IMR-90 (cell line): ENCODE data around the gene NUDCD3. TPM values are rescaled to one million over a fixed set of nuclear protein-coding genes. Genes with fewer than 3 reads are reported as not detected.

ENCODE experiments used
- ATAC-seq: fragments of 200-7000 bp; cut with Tn5 transposase; 2 replicates; pipeline ENCODE4 v1.9.1; 2020; ENCODE audit warnings: low read depth, mild to moderate bottlenecking, moderate library complexity
- BruUV-seq: library from RNA; stranded (reverse); fragments of 400-500 nt; replicated peaks from 2 replicates; lab custom pipeline; 2021; lab: Mats Ljungman, UMichigan
- CTCF ChIA-PET: fragments of 300-600 bp; formaldehyde crosslinking; extraction: SDS; loops from one replicate; lab custom pipeline; 2021; ENCODE audit warnings: antibody characterized with exemption; lab: Yijun Ruan, JAX
- POLR2A ChIA-PET: fragments of 300-600 bp; sonication (Branson Sonifier 250); formaldehyde crosslinking; loops from one replicate; lab custom pipeline; 2022; ENCODE audit warnings: antibody characterized with exemption; ENCODE audit not compliant: unreplicated experiment; lab: Charles Lee
- DNase-seq: peaks from one replicate; pipeline ENCODE4 v3.0.0; 2013
- H2AFZ ChIP-seq: replicated peaks from 2 replicates; pipeline ENCODE3; 2013; ENCODE audit warnings: low read length, mild to moderate bottlenecking; ENCODE audit not compliant: poor library complexity
- H2AK5ac ChIP-seq: 2 replicates; pipeline ENCODE4 v1.6.1; 2013; ENCODE audit warnings: low read depth, low read length, inconsistent platforms
- H2AK9ac ChIP-seq: replicated peaks from 2 replicates; pipeline ENCODE3; 2013; ENCODE audit warnings: mild to moderate bottlenecking, low read depth, low read length, moderate library complexity; ENCODE audit not compliant: poor library complexity
- H2BK120ac ChIP-seq: 2 replicates; pipeline ENCODE4 v1.6.1; 2013; ENCODE audit warnings: low read depth, low read length, inconsistent platforms
- H2BK15ac ChIP-seq: 3 replicates; pipeline ENCODE4 v1.6.1; 2013; ENCODE audit warnings: low read depth, low read length, inconsistent platforms
- H2BK20ac ChIP-seq: 2 replicates; pipeline ENCODE4 v1.6.1; 2013; ENCODE audit warnings: low read depth, mild to moderate bottlenecking, inconsistent platforms, low read length, moderate library complexity
- H2BK5ac ChIP-seq: 2 replicates; pipeline ENCODE4 v1.6.1; 2013; ENCODE audit warnings: mild to moderate bottlenecking, low read depth, low read length, inconsistent platforms; ENCODE audit not compliant: poor library complexity, severe bottlenecking
- H3K14ac ChIP-seq: replicated peaks from 2 replicates; pipeline ENCODE4 v1.6.1; 2013; ENCODE audit warnings: low read depth, low read length, inconsistent platforms
- H3K18ac ChIP-seq: 2 replicates; pipeline ENCODE4 v1.6.1; 2013; ENCODE audit warnings: low read depth, low read length, control low read depth
- H3K23ac ChIP-seq: 2 replicates; pipeline ENCODE4 v1.6.1; 2013; ENCODE audit warnings: low read depth, low read length, inconsistent platforms
- H3K27ac ChIP-seq: 2 replicates; pipeline ENCODE4 v1.5.1; 2013; ENCODE audit warnings: mild to moderate bottlenecking, control low read depth, low read length; ENCODE audit not compliant: insufficient read depth
- H3K27me3 ChIP-seq: 2 replicates; pipeline ENCODE4 v1.6.1; 2013; ENCODE audit warnings: low read length; ENCODE audit not compliant: control insufficient read depth, insufficient read depth
- H3K36me3 ChIP-seq: 2 replicates; pipeline ENCODE4 v1.6.1; 2013; ENCODE audit warnings: low read length, mixed read lengths; ENCODE audit not compliant: control insufficient read depth, insufficient read depth
- H3K4ac ChIP-seq: 2 replicates; pipeline ENCODE4 v1.6.1; 2013; ENCODE audit warnings: low read depth, low read length, inconsistent platforms
- H3K4me1 ChIP-seq: 2 replicates; pipeline ENCODE4 v1.6.1; 2013; ENCODE audit warnings: low read length, mixed read lengths; ENCODE audit not compliant: control insufficient read depth, insufficient read depth
- H3K4me2 ChIP-seq: 2 replicates; pipeline ENCODE4 v1.6.1; 2013; ENCODE audit warnings: low read depth, mild to moderate bottlenecking, control low read depth, low read length, moderate library complexity
- H3K4me3 ChIP-seq: 2 replicates; pipeline ENCODE4 v1.5.1; 2013; ENCODE audit warnings: low read depth, mild to moderate bottlenecking, control low read depth, low read length, moderate library complexity; ENCODE audit not compliant: insufficient read depth
- H3K56ac ChIP-seq: 2 replicates; pipeline ENCODE4 v1.6.1; 2013; ENCODE audit warnings: low read length, inconsistent platforms; ENCODE audit not compliant: insufficient read depth; ENCODE audit errors: extremely low read depth
- H3K79me1 ChIP-seq, 2 experiments: 2 replicates each; pipeline ENCODE4 v1.6.1; 2013; ENCODE audit warnings: low read length in 2 of 2, inconsistent platforms in 1 of 2, low read depth in 1 of 2
- H3K9ac ChIP-seq: 2 replicates; pipeline ENCODE4 v1.6.1; 2013; ENCODE audit warnings: low read depth, low read length, control low read depth
- H3K9me1 ChIP-seq: 2 replicates; pipeline ENCODE4 v1.6.1; 2013; ENCODE audit warnings: low read length, inconsistent platforms; ENCODE audit not compliant: insufficient read depth
- H3K9me3 ChIP-seq: 2 replicates; pipeline ENCODE4 v1.6.1; 2013; ENCODE audit warnings: low read length; ENCODE audit not compliant: control insufficient read depth, insufficient read depth
- H4K20me1 ChIP-seq: 2 replicates; pipeline ENCODE4 v1.6.1; 2013; ENCODE audit warnings: low read length, inconsistent platforms; ENCODE audit not compliant: insufficient read depth
- H4K5ac ChIP-seq: 2 replicates; pipeline ENCODE4 v1.6.1; 2013; ENCODE audit warnings: mild to moderate bottlenecking, low read depth, low read length, control low read depth
- H4K8ac ChIP-seq, 2 experiments: 2 replicates each; pipeline ENCODE4 v1.6.1; 2013; ENCODE audit warnings: low read depth in 2 of 2, low read length in 2 of 2, control low read depth in 1 of 2, inconsistent platforms in 1 of 2
- H4K91ac ChIP-seq: 2 replicates; pipeline ENCODE4 v1.6.1; 2013; ENCODE audit warnings: low read depth, low read length, inconsistent platforms; ENCODE audit not compliant: insufficient read depth
- CHD1 ChIP-seq: IDR thresholded peaks from 2 replicates; pipeline ENCODE4 v1.6.1; 2012; ENCODE audit warnings: low read depth, low read length, improper control_type of control experiment
- CTCF ChIP-seq: conservative IDR thresholded peaks from 2 replicates; pipeline ENCODE4 v1.5.1; 2012; ENCODE audit warnings: mild to moderate bottlenecking, low read depth, low read length, improper control_type of control experiment
- FOS ChIP-seq: fragments of 150-350 bp; IDR thresholded peaks from 2 replicates; pipeline ENCODE4 v1.6.1; 2016; ENCODE audit warnings: low read depth, low read length
- MAZ ChIP-seq: IDR thresholded peaks from 2 replicates; pipeline ENCODE4 v1.6.1; 2012; ENCODE audit warnings: low read depth, mild to moderate bottlenecking, low read length, improper control_type of control experiment, moderate library complexity, borderline replicate concordance
- MXI1 ChIP-seq: IDR thresholded peaks from 2 replicates; pipeline ENCODE4 v1.6.1; 2012; ENCODE audit warnings: low read depth, mild to moderate bottlenecking, low read length, moderate library complexity, borderline replicate concordance
- NFE2L2 ChIP-seq: fragments of 150-350 bp; IDR thresholded peaks from 2 replicates; pipeline ENCODE4 v1.6.1; 2016; ENCODE audit warnings: low read depth, mild to moderate bottlenecking, low read length
- RAD21 ChIP-seq: IDR thresholded peaks from 2 replicates; pipeline ENCODE4 v1.6.1; 2012; ENCODE audit warnings: low read length, improper control_type of control experiment
- RFX5 ChIP-seq: IDR thresholded peaks from 2 replicates; pipeline ENCODE4 v1.8.0; 2012; ENCODE audit warnings: low read depth, mild to moderate bottlenecking, low read length, moderate library complexity
- WGBS, 2 experiments: methylation state at CpG; one replicate each; pipeline versions ENCODE4 v1.1.5 to v1.1.7; 2013; ENCODE audit warnings: missing lambda C conversion rate in 2 of 2; ENCODE audit not compliant: insufficient read length in 1 of 2; ENCODE audit errors: extremely low coverage in 2 of 2; 5-methylcytosine and 5-hydroxymethylcytosine counted together
- dilution Hi-C: fragments of 300-500 bp; cut with HindIII; formaldehyde crosslinking; loops from one replicate; pipeline ENCODE4 v1.14.3; 2018; ENCODE audit warnings: low sequenced_read_pairs; ENCODE audit not compliant: unreplicated experiment
- in situ Hi-C: fragments of 300-500 bp; cut with MboI; formaldehyde crosslinking; loops from 3 replicates; pipeline ENCODE4 v1.14.3; 2019; ENCODE audit warnings: low sequenced_read_pairs, inconsistent platforms, mixed read lengths
- intact Hi-C: fragments of 100-400 bp; cut with micrococcal nuclease; formaldehyde crosslinking; loops from 2 replicates; pipeline ENCODE4 v1.10.0; 2022
- polyA plus RNA-seq, 3 experiments: library from polyadenylated mRNA; depleted of rRNA; stranded (reverse); fragments of >200 nt; gene quantifications; 2 replicates each; pipeline ENCODE4 v1.2.3, GENCODE V29; 2012; ENCODE audit warnings: low replicate concordance in 1 of 3
- total RNA-seq: library from RNA; depleted of rRNA; stranded (reverse); fragments of >200 nt; gene quantifications from 2 replicates; pipeline ENCODE4 v1.2.3, GENCODE V29; 2012
- TF ChIP-seq, protein P1 (sequence below): fragments of 150-350 bp; IDR thresholded peaks from 2 replicates; pipeline ENCODE4 v1.6.1; 2016; ENCODE audit warnings: low read depth, mild to moderate bottlenecking, low read length, moderate library complexity, borderline replicate concordance

The NUDCD3 gene
- total and polyA plus RNA-seq, 2 of the 4 experiments (the other 2 are of a cell fraction): 49.5 to 76.0 TPM

DNA sequence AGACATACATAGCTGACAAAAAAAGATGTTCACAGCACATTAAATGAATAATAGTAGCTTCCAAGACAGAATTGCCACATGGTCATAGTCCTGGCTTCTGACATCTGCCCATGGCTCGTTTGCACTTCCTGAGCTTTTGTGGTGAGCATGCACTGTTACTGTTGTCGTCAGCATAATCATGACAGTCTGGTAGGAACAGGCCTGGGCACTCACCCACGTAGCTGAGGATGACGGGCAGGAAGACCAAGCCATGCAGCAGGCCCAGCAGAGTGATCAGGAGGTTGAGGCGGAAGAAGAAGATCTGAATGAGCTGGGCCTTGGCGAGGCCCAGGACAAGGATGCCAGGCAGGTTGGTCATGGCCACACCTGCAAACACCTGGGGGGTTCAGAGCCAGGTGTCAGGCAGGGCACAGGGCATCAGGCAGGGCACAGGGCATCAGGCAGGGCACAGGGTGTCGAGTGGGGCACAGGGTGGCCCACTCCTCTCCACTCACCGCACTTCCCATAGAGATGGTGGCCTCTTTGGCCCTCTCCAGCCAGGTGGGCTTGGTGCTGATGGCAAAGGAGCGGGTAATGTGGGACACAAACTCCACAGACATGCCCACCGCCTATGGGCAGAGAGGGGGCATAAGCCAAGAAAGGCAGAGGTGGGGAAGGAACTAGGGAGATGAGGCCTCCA is 25.3 kb upstream of the NUDCD3 start:
- WGBS, 2 experiments: 62% methylated on average over 6 of the region's 10 CpGs; no CpG with 5 or more reads in 1 of the 2 experiments
- Histone ChIP-seq H3K9ac (no peak overlapping the region), H3K9me3 (no peaks in the 10 kb centered on the region), H2AK5ac (no peak overlapping the region), H3K18ac (no peak overlapping the region), H4K20me1 (no peaks in the 10 kb centered on the region), H2BK120ac (no peak overlapping the region), H3K56ac (no peak overlapping the region), H2BK20ac (no peak overlapping the region), H3K79me1 (no peaks in the 10 kb centered on the region), H4K5ac (no peak overlapping the region), H3K9me1 (no peaks in the 10 kb centered on the region; the same call in 1 of the 2 replicates), H3K4me1 (no peaks in the 10 kb centered on the region), H3K27ac (no peak overlapping the region), H2BK15ac (no peak overlapping the region), H3K4me2 (no peak overlapping the region), H3K23ac (no peak overlapping the region), H3K4ac (no peak overlapping the region), H2AFZ (no peak overlapping the region), H2AK9ac (no peak overlapping the region), H4K8ac (no peak overlapping the region), H3K27me3 (peaks cover 23% of the 10 kb centered on the region), H4K91ac (no peak overlapping the region), H3K14ac (no peak overlapping the region), H2BK5ac (no peak overlapping the region), H3K36me3 (no peaks in the 10 kb centered on the region), H3K4me3 (no peak overlapping the region)
- in situ Hi-C loops (no loop called here), intact Hi-C loops (no loop called here), dilution Hi-C loops (no loop called here)
- CTCF ChIA-PET: no interaction called here
- no peak for DNase-seq
- no TSS peak for BruUV-seq
- TF ChIP-seq RFX5 (no peak), CHD1 (no peak), NFE2L2 (no peak), FOS (no peak), CTCF (no peak), MAZ (no peak), MXI1 (no peak), RAD21 (no peak)
- TF ChIP-seq, protein P1, sequence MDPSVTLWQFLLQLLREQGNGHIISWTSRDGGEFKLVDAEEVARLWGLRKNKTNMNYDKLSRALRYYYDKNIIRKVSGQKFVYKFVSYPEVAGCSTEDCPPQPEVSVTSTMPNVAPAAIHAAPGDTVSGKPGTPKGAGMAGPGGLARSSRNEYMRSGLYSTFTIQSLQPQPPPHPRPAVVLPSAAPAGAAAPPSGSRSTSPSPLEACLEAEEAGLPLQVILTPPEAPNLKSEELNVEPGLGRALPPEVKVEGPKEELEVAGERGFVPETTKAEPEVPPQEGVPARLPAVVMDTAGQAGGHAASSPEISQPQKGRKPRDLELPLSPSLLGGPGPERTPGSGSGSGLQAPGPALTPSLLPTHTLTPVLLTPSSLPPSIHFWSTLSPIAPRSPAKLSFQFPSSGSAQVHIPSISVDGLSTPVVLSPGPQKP: no peak
- ATAC-seq: no peak
- POLR2A ChIA-PET: no interaction called here
